ENCODE data around the gene SLC5A2.
"Not testable (repeated sequence)": the region's sequence is repeated elsewhere in the genome, so short reads cannot be mapped to it uniquely, and the experiment has no call there.

Gene SLC5A2

DNA sequence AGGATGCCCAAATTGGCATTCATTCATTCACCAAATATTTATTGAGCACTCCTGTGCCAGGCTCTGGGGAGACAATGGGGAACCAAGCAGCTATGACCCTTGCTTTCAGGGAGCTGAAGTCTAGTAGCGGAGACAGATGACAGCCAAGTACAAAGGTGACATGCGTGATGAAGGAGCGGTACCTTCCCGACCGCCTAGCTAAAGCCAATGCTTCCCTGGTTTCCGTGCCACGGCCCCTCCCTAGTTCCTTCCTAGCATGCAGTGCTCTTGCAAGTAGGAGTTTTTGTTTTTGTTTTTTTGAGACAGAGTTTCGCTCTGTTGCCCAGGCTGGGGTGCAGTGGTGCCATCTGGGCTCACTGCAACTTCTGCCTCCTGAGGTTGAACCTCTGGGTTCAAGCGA, 3.2 kb upstream of the SLC5A2 start:
- DNase-seq (ENCODE audit: low read depth): no peak
- H3K9me3 ChIP-seq (ENCODE audit: control insufficient read depth, low read length): no peaks in the 10 kb centered on the region
- H3K36me3 ChIP-seq (ENCODE audit: control insufficient read depth, insufficient read depth, low read length, severe bottlenecking): peaks cover 18% of the 10 kb centered on the region
- H3K27me3 ChIP-seq (replicated peaks; ENCODE audit: control insufficient read depth, insufficient read depth, low read length): peaks cover 13% of the 10 kb centered on the region
- no peak overlapping the region for H3K9ac ChIP-seq (ENCODE audit: low read length)
- no peak overlapping the region for H3K4me3 ChIP-seq (ENCODE audit: low read length)
- no peaks in the 10 kb centered on the region for H3K4me1 ChIP-seq (ENCODE audit: control insufficient read depth, insufficient read depth, low read length)

DNA sequence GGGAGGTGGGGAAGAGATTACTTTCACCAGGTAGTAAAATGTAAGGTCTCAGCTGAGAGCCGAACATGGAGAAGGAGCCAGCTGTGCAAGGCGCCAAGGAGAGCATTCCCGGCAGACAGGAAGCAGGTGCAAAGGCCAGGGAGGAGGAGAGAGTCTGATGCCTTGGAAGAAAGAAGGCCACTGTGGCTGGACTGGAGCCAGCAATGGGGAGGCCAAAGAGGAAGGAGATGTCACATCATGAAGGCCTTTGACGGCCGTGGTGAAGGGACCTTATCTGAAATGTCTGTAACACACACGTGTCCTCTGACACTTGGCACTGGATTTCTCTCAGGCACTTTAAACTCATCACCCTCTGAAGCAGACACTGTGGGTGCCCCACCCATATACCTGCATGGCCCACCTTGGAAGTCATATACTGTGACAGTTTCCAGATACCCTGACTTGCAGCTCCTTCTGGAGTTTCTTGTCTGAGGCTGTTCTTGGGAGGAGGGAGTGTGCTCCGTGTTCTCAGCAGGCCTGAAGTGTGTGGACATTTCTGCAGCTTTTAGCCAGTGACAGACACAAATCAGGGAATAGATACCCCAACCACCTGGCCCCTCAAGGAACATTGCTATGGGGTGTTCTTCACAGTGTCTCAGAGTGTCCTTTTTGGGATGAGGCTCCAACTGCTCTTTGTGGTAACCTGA, 1.9 kb upstream of the SLC5A2 start:
- H3K4me3 ChIP-seq (ENCODE audit: low read length): no peak overlapping the region
- H3K9ac ChIP-seq (ENCODE audit: low read length): no peak overlapping the region
- no peak for DNase-seq (ENCODE audit: low read depth)
- no peaks in the 10 kb centered on the region for H3K4me1 ChIP-seq (ENCODE audit: control insufficient read depth, insufficient read depth, low read length)
- peaks cover 9% of the 10 kb centered on the region for H3K36me3 ChIP-seq (ENCODE audit: control insufficient read depth, insufficient read depth, low read length, severe bottlenecking)
- H3K9me3 ChIP-seq (ENCODE audit: control insufficient read depth, low read length): no peaks in the 10 kb centered on the region
- H3K27me3 ChIP-seq (replicated peaks; ENCODE audit: control insufficient read depth, insufficient read depth, low read length): peaks cover 23% of the 10 kb centered on the region

GRCh38 chr16:31484048-31484447, 1.1 kb downstream of the SLC5A2 start:
- Histone ChIP-seq H3K27me3 (replicated peaks; ENCODE audit: control insufficient read depth, insufficient read depth, low read length) (peaks cover 41% of the 10 kb centered on the region), H3K4me1 (ENCODE audit: control insufficient read depth, insufficient read depth, low read length) (peaks cover 13% of the 10 kb centered on the region)
- H3K36me3 ChIP-seq (ENCODE audit: control insufficient read depth, insufficient read depth, low read length, severe bottlenecking); DNase-seq (ENCODE audit: low read depth); H3K9ac ChIP-seq (ENCODE audit: low read length); H3K9me3 ChIP-seq (ENCODE audit: control insufficient read depth, low read length); H3K4me3 ChIP-seq (ENCODE audit: low read length): not testable (repeated sequence)

DNA sequence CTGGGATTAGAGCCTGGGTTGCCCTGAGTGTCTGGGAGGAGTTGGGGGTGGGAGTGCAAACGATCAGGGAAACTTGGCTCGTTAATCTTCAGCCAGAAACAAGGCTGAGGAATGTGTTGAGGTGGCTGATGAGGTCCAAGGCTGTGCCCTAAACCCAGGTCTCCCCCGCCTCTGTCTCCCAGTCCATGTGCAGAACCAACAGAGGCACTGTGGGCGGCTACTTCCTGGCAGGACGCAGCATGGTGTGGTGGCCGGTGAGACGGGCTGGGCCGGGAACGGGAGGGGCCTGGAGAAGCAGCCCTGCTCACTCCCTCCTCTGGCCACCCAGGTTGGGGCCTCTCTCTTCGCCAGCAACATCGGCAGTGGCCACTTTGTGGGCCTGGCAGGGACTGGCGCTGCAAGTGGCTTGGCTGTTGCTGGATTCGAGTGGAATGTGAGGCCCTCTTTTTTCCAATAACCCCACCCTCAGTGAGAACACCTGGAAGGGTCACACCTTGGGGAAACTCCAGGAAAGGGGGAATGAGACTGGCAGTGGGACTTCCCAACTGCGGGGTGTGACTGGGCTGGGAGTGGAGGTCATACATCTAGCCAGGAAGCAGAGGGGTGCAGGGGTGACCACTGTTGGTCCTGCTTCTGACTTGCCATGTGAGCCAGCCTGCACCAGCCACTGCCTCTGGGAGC, 1.7 kb downstream of the SLC5A2 start:
- DNase-seq (ENCODE audit: low read depth): no peak
- no peaks in the 10 kb centered on the region for H3K36me3 ChIP-seq (ENCODE audit: control insufficient read depth, insufficient read depth, low read length, severe bottlenecking)
- H3K9me3 ChIP-seq (ENCODE audit: control insufficient read depth, low read length): no peaks in the 10 kb centered on the region
- peaks cover 41% of the 10 kb centered on the region for H3K27me3 ChIP-seq (replicated peaks; ENCODE audit: control insufficient read depth, insufficient read depth, low read length)
- H3K4me1 ChIP-seq (ENCODE audit: control insufficient read depth, insufficient read depth, low read length): peaks cover 13% of the 10 kb centered on the region
- no peak overlapping the region for H3K9ac ChIP-seq (ENCODE audit: low read length)
- H3K4me3 ChIP-seq (ENCODE audit: low read length): no peak overlapping the region

- H3K36me3 ChIP-seq (ENCODE audit: control insufficient read depth, insufficient read depth, low read length, severe bottlenecking): peaks cover 8% of the 10 kb centered on the region
- H3K4me1 ChIP-seq (ENCODE audit: control insufficient read depth, insufficient read depth, low read length): peaks cover 13% of the 10 kb centered on the region
- no peaks in the 10 kb centered on the region for H3K9me3 ChIP-seq (ENCODE audit: control insufficient read depth, low read length)
- H3K9ac ChIP-seq (ENCODE audit: low read length): no peak overlapping the region
- H3K4me3 ChIP-seq (ENCODE audit: low read length): no peak overlapping the region
- no peak for DNase-seq (ENCODE audit: low read depth)
- peaks cover 41% of the 10 kb centered on the region for H3K27me3 ChIP-seq (replicated peaks; ENCODE audit: control insufficient read depth, insufficient read depth, low read length)
Measured at GRCh38 chr16:31485571-31485970, 2.6 kb downstream of the SLC5A2 start.

DNA sequence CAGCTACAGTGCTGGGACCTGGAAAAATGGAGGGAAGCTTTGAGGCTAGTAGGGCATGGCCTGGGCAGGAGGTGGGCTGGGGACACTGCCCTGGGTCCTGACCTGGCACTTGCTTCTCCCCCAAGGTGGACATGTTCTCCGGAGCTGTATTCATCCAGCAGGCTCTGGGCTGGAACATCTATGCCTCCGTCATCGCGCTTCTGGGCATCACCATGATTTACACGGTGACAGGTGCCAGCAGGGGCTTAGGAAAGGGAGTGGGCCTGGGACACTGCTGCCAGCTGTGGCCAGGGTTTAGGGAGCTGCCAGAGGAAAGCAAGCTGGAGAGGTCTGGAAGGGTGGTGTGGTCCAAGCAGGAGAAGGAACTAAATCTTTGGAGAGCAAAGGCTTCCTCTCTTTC, 3.1 kb downstream of the SLC5A2 start:
- peaks cover 36% of the 10 kb centered on the region for H3K27me3 ChIP-seq (replicated peaks; ENCODE audit: control insufficient read depth, insufficient read depth, low read length)

GRCh38 chr16:31487071-31487719, 4.3 kb downstream of the SLC5A2 start:
- H3K9ac ChIP-seq (ENCODE audit: low read length): no peak overlapping the region
- peak overlapping the region; percentile 78 for H3K4me3 ChIP-seq (ENCODE audit: low read length)
- DNase-seq (ENCODE audit: low read depth): no peak
- peaks cover 33% of the 10 kb centered on the region for H3K27me3 ChIP-seq (replicated peaks; ENCODE audit: control insufficient read depth, insufficient read depth, low read length)
- H3K9me3 ChIP-seq (ENCODE audit: control insufficient read depth, low read length): no peaks in the 10 kb centered on the region
- peaks cover 13% of the 10 kb centered on the region for H3K4me1 ChIP-seq (ENCODE audit: control insufficient read depth, insufficient read depth, low read length)
- H3K36me3 ChIP-seq (ENCODE audit: control insufficient read depth, insufficient read depth, low read length, severe bottlenecking): peaks cover 16% of the 10 kb centered on the region

More for the DNA sequence above, 3.1 kb downstream of the SLC5A2 start:
- H3K9me3 ChIP-seq (ENCODE audit: control insufficient read depth, low read length): no peaks in the 10 kb centered on the region
- H3K4me3 ChIP-seq (ENCODE audit: low read length): no peak overlapping the region
- H3K9ac ChIP-seq (ENCODE audit: low read length): no peak overlapping the region
- peaks cover 13% of the 10 kb centered on the region for H3K4me1 ChIP-seq (ENCODE audit: control insufficient read depth, insufficient read depth, low read length)
- peaks cover 10% of the 10 kb centered on the region for H3K36me3 ChIP-seq (ENCODE audit: control insufficient read depth, insufficient read depth, low read length, severe bottlenecking)
- DNase-seq (ENCODE audit: low read depth): no peak

- H3K27me3 ChIP-seq (replicated peaks; ENCODE audit: control insufficient read depth, insufficient read depth, low read length): peaks cover 32% of the 10 kb centered on the region
- peak; percentile 56 for DNase-seq (ENCODE audit: low read depth)
- H3K9ac ChIP-seq (ENCODE audit: low read length): peak overlapping the region; percentile 20
- H3K4me3 ChIP-seq (ENCODE audit: low read length): peak overlapping the region; percentile 78
- H3K4me1 ChIP-seq (ENCODE audit: control insufficient read depth, insufficient read depth, low read length): peaks cover 13% of the 10 kb centered on the region
- H3K36me3 ChIP-seq (ENCODE audit: control insufficient read depth, insufficient read depth, low read length, severe bottlenecking): peaks cover 22% of the 10 kb centered on the region
- no peaks in the 10 kb centered on the region for H3K9me3 ChIP-seq (ENCODE audit: control insufficient read depth, low read length)
Measured at GRCh38 chr16:31487720-31488467, 5.0 kb downstream of the SLC5A2 start.

DNA sequence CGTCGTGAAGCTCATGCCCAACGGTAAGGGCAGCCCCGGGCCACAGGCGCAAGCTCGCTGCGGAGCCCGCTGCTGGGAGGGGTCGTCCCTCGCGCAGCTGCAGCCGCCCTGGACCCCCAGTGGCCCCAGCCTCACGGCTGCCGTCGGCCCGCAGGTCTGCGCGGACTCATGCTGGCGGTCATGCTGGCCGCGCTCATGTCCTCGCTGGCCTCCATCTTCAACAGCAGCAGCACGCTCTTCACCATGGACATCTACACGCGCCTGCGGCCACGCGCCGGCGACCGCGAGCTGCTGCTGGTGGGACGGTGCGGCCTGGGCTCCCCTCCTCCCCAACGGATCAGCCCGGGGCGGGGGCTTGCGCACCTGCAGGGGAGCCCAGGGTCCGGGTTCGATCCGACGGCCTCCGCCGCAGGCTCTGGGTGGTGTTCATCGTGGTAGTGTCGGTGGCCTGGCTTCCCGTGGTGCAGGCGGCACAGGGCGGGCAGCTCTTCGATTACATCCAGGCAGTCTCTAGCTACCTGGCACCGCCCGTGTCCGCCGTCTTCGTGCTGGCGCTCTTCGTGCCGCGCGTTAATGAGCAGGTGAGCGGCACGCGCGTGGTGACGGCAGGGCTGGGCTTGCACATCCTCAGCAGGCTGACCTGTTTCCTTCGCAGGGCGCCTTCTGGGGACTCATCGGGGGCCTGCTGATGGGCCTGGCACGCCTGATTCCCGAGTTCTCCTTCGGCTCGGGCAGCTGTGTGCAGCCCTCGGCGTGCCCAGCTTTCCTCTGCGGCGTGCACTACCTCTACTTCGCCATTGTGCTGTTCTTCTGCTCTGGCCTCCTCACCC, 5.8 kb downstream of the SLC5A2 start:
- Histone ChIP-seq H3K9ac (ENCODE audit: low read length) (peak overlapping the region; percentile 20), H3K4me3 (ENCODE audit: low read length) (peak overlapping the region; percentile 78), H3K27me3 (replicated peaks; ENCODE audit: control insufficient read depth, insufficient read depth, low read length) (peaks cover 29% of the 10 kb centered on the region), H3K4me1 (ENCODE audit: control insufficient read depth, insufficient read depth, low read length) (peaks cover 13% of the 10 kb centered on the region), H3K9me3 (ENCODE audit: control insufficient read depth, low read length) (no peaks in the 10 kb centered on the region), H3K36me3 (ENCODE audit: control insufficient read depth, insufficient read depth, low read length, severe bottlenecking) (peaks cover 29% of the 10 kb centered on the region)
- peak; percentile 22 for DNase-seq (ENCODE audit: low read depth)

- Histone ChIP-seq H3K36me3 (ENCODE audit: control insufficient read depth, insufficient read depth, low read length, severe bottlenecking) (peaks cover 34% of the 10 kb centered on the region), H3K4me1 (ENCODE audit: control insufficient read depth, insufficient read depth, low read length) (peaks cover 13% of the 10 kb centered on the region), H3K27me3 (replicated peaks; ENCODE audit: control insufficient read depth, insufficient read depth, low read length) (peaks cover 29% of the 10 kb centered on the region), H3K4me3 (ENCODE audit: low read length) (no peak overlapping the region), H3K9me3 (ENCODE audit: control insufficient read depth, low read length) (no peaks in the 10 kb centered on the region), H3K9ac (ENCODE audit: low read length) (no peak overlapping the region)
- DNase-seq (ENCODE audit: low read depth): no peak
Measured at GRCh38 chr16:31489298-31489564, 6.3 kb downstream of the SLC5A2 start.

Data from adipocyte (in vitro differentiated cells).